Measurements from ENCODE around the gene STXBP1. TPM values are rescaled to one million over a fixed set of nuclear protein-coding genes. Genes with fewer than 3 reads are reported as not detected.

The STXBP1 gene
- total RNA-seq, 2 donors from 2014 or later, result 32.2 to 47.6 TPM

DNA sequence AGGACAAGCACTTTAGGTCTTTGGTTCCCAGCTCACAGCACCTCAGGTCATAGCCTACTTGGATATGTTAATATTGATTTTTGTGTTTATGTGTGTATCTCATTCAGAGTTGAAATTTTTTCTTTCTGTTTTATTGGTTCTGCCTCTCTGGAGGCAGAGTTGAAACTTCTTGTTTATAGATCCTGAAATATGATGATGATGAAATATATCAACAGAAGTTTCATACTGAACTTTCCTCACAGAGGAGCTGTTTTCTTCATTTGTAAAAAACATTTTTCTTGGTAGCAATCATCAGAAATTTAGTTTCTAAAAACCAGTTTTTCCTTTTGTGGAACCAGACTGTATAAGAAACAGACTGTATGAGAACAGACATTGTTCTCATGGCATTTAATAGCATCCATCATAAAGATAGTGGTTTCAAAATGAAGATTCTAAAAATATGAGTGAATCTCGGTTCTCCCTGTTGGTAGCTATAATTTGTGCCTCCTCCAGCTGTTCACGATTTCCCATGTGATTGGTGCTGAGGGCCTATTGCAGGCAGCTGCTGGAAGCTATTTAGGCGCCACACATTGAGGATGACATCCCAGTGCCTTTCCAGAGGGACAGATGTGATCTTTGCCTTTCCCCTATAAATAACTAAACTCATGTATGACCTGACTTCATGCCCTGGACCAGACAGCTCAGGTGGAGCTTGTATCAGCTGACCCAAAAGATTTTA, 55.2 kb downstream of the STXBP1 start:
- H3K27ac ChIP-seq, result peak overlapping the region; percentile 11 to 22
- no peak for TF ChIP-seq POLR2A (IDR thresholded peaks at IDR 0.05)
- TF ChIP-seq POLR2AphosphoS5 (IDR thresholded peaks at IDR 0.05), result peak; percentile 33
- TF ChIP-seq, protein P1, sequence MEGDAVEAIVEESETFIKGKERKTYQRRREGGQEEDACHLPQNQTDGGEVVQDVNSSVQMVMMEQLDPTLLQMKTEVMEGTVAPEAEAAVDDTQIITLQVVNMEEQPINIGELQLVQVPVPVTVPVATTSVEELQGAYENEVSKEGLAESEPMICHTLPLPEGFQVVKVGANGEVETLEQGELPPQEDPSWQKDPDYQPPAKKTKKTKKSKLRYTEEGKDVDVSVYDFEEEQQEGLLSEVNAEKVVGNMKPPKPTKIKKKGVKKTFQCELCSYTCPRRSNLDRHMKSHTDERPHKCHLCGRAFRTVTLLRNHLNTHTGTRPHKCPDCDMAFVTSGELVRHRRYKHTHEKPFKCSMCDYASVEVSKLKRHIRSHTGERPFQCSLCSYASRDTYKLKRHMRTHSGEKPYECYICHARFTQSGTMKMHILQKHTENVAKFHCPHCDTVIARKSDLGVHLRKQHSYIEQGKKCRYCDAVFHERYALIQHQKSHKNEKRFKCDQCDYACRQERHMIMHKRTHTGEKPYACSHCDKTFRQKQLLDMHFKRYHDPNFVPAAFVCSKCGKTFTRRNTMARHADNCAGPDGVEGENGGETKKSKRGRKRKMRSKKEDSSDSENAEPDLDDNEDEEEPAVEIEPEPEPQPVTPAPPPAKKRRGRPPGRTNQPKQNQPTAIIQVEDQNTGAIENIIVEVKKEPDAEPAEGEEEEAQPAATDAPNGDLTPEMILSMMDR (IDR thresholded peaks at IDR 0.05), result no peak
- 69% methylated on average over 3 of the region's 3 CpGs for WGBS

GRCh38 chr9:127667906-127668305, 55.8 kb downstream of the STXBP1 start:
- intact Hi-C loops (cut with DNase I), result no loop called here
- Histone ChIP-seq H3K36me3 (no peaks in the 10 kb centered on the region), H3K4me1 (replicated peaks) (no peaks in the 10 kb centered on the region), H3K27me3 (replicated peaks; ENCODE audit: insufficient read depth) (no peaks in the 10 kb centered on the region), H3K4me3 (no peak overlapping the region), H3K9me3 (no peaks in the 10 kb centered on the region), H3K27ac (peak overlapping the region in 1 of 2 donors; percentile 11)
- TF ChIP-seq, protein P1 (IDR thresholded peaks at IDR 0.05), result no peak
- TF ChIP-seq POLR2A (IDR thresholded peaks at IDR 0.05), result no peak
- no peak for DNase-seq (ENCODE audit: low spot score)
- WGBS, result 88% methylated on average over 18 of the region's 18 CpGs

More for the DNA sequence above, 55.2 kb downstream of the STXBP1 start:
- Histone ChIP-seq H3K27me3 (replicated peaks; ENCODE audit: insufficient read depth) (no peaks in the 10 kb centered on the region), H3K4me1 (replicated peaks) (no peaks in the 10 kb centered on the region), H3K36me3 (no peaks in the 10 kb centered on the region), H3K4me3 (no peak overlapping the region), H3K9me3 (no peaks in the 10 kb centered on the region)
- no peak for DNase-seq (ENCODE audit: low spot score)
- intact Hi-C loops (cut with DNase I), result no loop called here

- DNase-seq (ENCODE audit: low spot score), result no peak
- Histone ChIP-seq H3K9me3 (no peaks in the 10 kb centered on the region), H3K27me3 (replicated peaks; ENCODE audit: insufficient read depth) (no peaks in the 10 kb centered on the region), H3K4me3 (no peak overlapping the region), H3K36me3 (no peaks in the 10 kb centered on the region), H3K27ac (no peak overlapping the region), H3K4me1 (replicated peaks) (no peaks in the 10 kb centered on the region)
- no peak for TF ChIP-seq POLR2A (IDR thresholded peaks at IDR 0.05)
- TF ChIP-seq, protein P1 (IDR thresholded peaks at IDR 0.05), result no peak
- TF ChIP-seq POLR2AphosphoS5 (IDR thresholded peaks at IDR 0.05), result no peak
- WGBS, result 84% methylated on average over 7 of the region's 7 CpGs
- intact Hi-C loops (cut with DNase I), result no loop called here
Measured at GRCh38 chr9:127673234-127673633, 61.2 kb downstream of the STXBP1 start.

DNA sequence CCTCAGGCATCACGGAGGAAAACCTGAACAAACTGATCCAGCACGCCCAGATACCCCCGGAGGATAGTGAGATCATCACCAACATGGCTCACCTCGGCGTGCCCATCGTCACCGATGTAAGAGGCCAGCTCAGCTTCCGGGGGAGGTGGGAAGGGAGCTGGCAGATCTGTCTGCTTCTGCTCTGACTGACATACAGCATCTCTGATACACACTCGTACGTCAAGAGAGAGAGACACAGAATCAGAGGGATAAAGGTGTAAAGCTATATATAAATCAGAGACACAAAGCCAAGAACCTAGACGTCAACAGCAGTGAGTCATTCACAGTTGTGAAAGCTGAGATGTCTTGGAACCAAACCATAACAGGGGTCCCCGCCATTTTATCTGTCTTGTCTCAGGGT, 64.6 kb downstream of the STXBP1 start:
- WGBS, result 85% methylated on average over 12 of the region's 12 CpGs
- intact Hi-C loops (cut with DNase I), result no loop called here

More for the DNA sequence above, 64.6 kb downstream of the STXBP1 start:
- Histone ChIP-seq H3K9me3 (no peaks in the 10 kb centered on the region), H3K27ac (no peak overlapping the region), H3K4me1 (replicated peaks) (no peaks in the 10 kb centered on the region), H3K4me3 (no peak overlapping the region), H3K36me3 (no peaks in the 10 kb centered on the region), H3K27me3 (replicated peaks; ENCODE audit: insufficient read depth) (no peaks in the 10 kb centered on the region)
- DNase-seq (ENCODE audit: low spot score), result no peak
- TF ChIP-seq, protein P1 (IDR thresholded peaks at IDR 0.05), result no peak
- TF ChIP-seq POLR2AphosphoS5 (IDR thresholded peaks at IDR 0.05), result no peak
- TF ChIP-seq POLR2A (IDR thresholded peaks at IDR 0.05), result no peak
